Neuronal stem cell (in vitro differentiated cells): Measurements from ENCODE around the gene TMEM134.
"Not testable (repeated sequence)": the region's sequence is repeated elsewhere in the genome, so short reads cannot be mapped to it uniquely, and the experiment has no call there.

Source experiments
- DNase-seq: peaks from one replicate; pipeline ENCODE4 v3.0.0-alpha.2; 2013; ENCODE audit warnings: low spot score
- H2AFZ ChIP-seq: one replicate; pipeline ENCODE4 v1.6.1; 2013; ENCODE audit warnings: mild to moderate bottlenecking, low read length, inconsistent platforms
- H2AK5ac ChIP-seq: 2 replicates; pipeline ENCODE4 v1.6.1; 2013; ENCODE audit warnings: low read depth, mild to moderate bottlenecking, inconsistent platforms, low read length, moderate library complexity, mixed read lengths
- H2BK120ac ChIP-seq: 2 replicates; pipeline ENCODE4 v1.6.1; 2013; ENCODE audit warnings: low read depth, mild to moderate bottlenecking, inconsistent platforms, low read length, moderate library complexity, mixed read lengths
- H2BK12ac ChIP-seq: one replicate; pipeline ENCODE4 v1.6.1; 2013; ENCODE audit warnings: low read length, inconsistent platforms
- H2BK15ac ChIP-seq: 2 replicates; pipeline ENCODE4 v1.6.1; 2013; ENCODE audit warnings: mild to moderate bottlenecking, low read length, inconsistent platforms, mixed read lengths
- H2BK5ac ChIP-seq: one replicate; pipeline ENCODE4 v1.6.1; 2013; ENCODE audit warnings: inconsistent platforms, mild to moderate bottlenecking, low read length, moderate library complexity
- H3K14ac ChIP-seq: one replicate; pipeline ENCODE4 v1.6.1; 2013; ENCODE audit warnings: low read length, inconsistent platforms
- H3K18ac ChIP-seq: 2 replicates; pipeline ENCODE4 v1.6.1; 2013; ENCODE audit warnings: low read length, inconsistent platforms
- H3K23ac ChIP-seq: 2 replicates; pipeline ENCODE4 v1.6.1; 2013; ENCODE audit warnings: low read depth, mild to moderate bottlenecking, mixed read lengths, low read length, inconsistent platforms; ENCODE audit not compliant: poor library complexity
- H3K27ac ChIP-seq: replicated peaks from 3 replicates; pipeline ENCODE4 v1.5.1; 2013; ENCODE audit warnings: low read length, inconsistent platforms
- H3K27me3 ChIP-seq, 3 experiments: 2 replicates each; pipeline ENCODE4 v1.6.1; 2013; ENCODE audit warnings: low read length in 3 of 3, mild to moderate bottlenecking in 2 of 3, inconsistent platforms in 1 of 3, low read depth in 1 of 3, mixed read lengths in 1 of 3, moderate library complexity in 1 of 3; ENCODE audit not compliant: control insufficient read depth in 3 of 3, insufficient read depth in 3 of 3
- H3K36me3 ChIP-seq, 2 donors: replicated peaks in 1 of 2; 2 replicates each; pipeline ENCODE4 v1.6.1; 2013; ENCODE audit warnings: low read length in 2 of 2; ENCODE audit not compliant: control insufficient read depth in 2 of 2, insufficient read depth in 2 of 2
- H3K4ac ChIP-seq: 2 replicates; pipeline ENCODE4 v1.6.1; 2013; ENCODE audit warnings: inconsistent platforms, mild to moderate bottlenecking, low read length, moderate library complexity
- H3K4me1 ChIP-seq, 2 donors: 1 replicate in 1 of 2; 2 replicates in 1 of 2; pipeline ENCODE4 v1.6.1; 2013; ENCODE audit warnings: low read length in 2 of 2, low read depth in 1 of 2; ENCODE audit not compliant: control insufficient read depth in 2 of 2, insufficient read depth in 1 of 2
- H3K4me2 ChIP-seq: one replicate; pipeline ENCODE4 v1.6.1; 2013; ENCODE audit warnings: mild to moderate bottlenecking, low read length, inconsistent platforms; ENCODE audit not compliant: insufficient read depth, poor library complexity, severe bottlenecking
- H3K4me3 ChIP-seq, 2 donors: 2 replicates each; pipeline ENCODE4 v1.5.1; 2013; ENCODE audit warnings: low read length in 2 of 2, mild to moderate bottlenecking in 2 of 2, inconsistent platforms in 1 of 2, moderate library complexity in 1 of 2
- H3K79me1 ChIP-seq: one replicate; pipeline ENCODE4 v1.6.1; 2013; ENCODE audit warnings: low read depth, mild to moderate bottlenecking, inconsistent platforms, low read length, moderate library complexity
- H3K9ac ChIP-seq: one replicate; pipeline ENCODE4 v1.6.1; 2013; ENCODE audit warnings: mild to moderate bottlenecking, low read depth, low read length, inconsistent platforms; ENCODE audit not compliant: poor library complexity
- H3K9me3 ChIP-seq, 2 donors: replicated peaks in 1 of 2; 2 replicates each; pipeline versions ENCODE3 to v1.6.1; 2013; ENCODE audit warnings: low read length in 2 of 2, mild to moderate bottlenecking in 2 of 2, inconsistent platforms in 1 of 2, low read depth in 1 of 2, mixed read lengths in 1 of 2, moderate library complexity in 1 of 2; ENCODE audit not compliant: control insufficient read depth in 2 of 2, insufficient read depth in 1 of 2
- H4K8ac ChIP-seq: one replicate; pipeline ENCODE4 v1.6.1; 2013; ENCODE audit warnings: low read depth, mild to moderate bottlenecking, inconsistent platforms, low read length, moderate library complexity
- H4K91ac ChIP-seq: one replicate; pipeline ENCODE4 v1.6.1; 2013; ENCODE audit warnings: low read length, low read depth, mild to moderate bottlenecking, inconsistent platforms; ENCODE audit not compliant: poor library complexity
- WGBS, 2 donors: extraction: QIAGEN DNeasy Blood & Tissue Kit; methylation state at CpG; one replicate each; pipeline ENCODE4 v1.1.7; 2013; ENCODE audit warnings: missing lambda C conversion rate in 2 of 2, mixed read lengths in 1 of 2; ENCODE audit not compliant: insufficient read length in 2 of 2, insufficient replicate concordance in 1 of 2; ENCODE audit errors: extremely low coverage in 2 of 2; 5-methylcytosine and 5-hydroxymethylcytosine counted together

TMEM134 gene

DNA sequence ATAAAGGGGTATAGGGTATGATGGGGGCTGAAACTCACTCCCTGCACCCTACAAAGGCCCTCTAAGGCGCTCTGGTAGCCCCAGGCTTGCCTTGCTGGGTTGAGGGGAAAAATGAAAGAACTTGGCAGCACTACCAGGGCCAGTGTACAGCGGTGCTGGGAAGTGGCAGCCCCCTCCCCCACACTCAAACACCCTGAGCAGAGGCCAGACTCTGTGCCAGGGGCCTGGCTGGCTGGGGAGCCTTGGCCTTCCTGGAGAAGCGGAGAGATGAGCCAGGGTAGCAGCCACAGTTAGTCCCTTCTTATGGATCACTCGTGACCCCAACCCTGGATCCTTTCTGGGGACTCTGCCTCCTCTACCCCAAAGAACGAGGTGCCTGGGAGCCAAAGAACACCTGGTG, 2.7 kb downstream of the TMEM134 start:
- Histone ChIP-seq H3K4ac (no peak overlapping the region), H2BK12ac (no peak overlapping the region), H3K9ac (no peak overlapping the region), H3K79me1 (peaks cover 5% of the 10 kb centered on the region), H3K36me3 (peaks cover 0 to 11% of the 10 kb centered on the region in 2 donors), H3K4me3 (no peak overlapping the region), H2BK5ac (no peak overlapping the region), H2AFZ (no peak overlapping the region), H3K9me3 (peaks cover 0 to 1% of the 10 kb centered on the region in 2 donors), H2AK5ac (no peak overlapping the region), H2BK120ac (no peak overlapping the region), H4K8ac (no peak overlapping the region), H4K91ac (no peak overlapping the region), H3K4me2 (no peak overlapping the region), H3K23ac (no peak overlapping the region), H3K14ac (no peak overlapping the region), H3K18ac (no peak overlapping the region), H3K27me3 (no peaks in the 10 kb centered on the region), H2BK15ac (no peak overlapping the region), H3K27ac (peak overlapping the region; percentile 20), H3K4me1 (peaks cover 11 to 15% of the 10 kb centered on the region in 2 donors)
- no peak for DNase-seq
- WGBS, 2 donors = no CpG with 5 or more reads among the region's 5 CpGs

DNA sequence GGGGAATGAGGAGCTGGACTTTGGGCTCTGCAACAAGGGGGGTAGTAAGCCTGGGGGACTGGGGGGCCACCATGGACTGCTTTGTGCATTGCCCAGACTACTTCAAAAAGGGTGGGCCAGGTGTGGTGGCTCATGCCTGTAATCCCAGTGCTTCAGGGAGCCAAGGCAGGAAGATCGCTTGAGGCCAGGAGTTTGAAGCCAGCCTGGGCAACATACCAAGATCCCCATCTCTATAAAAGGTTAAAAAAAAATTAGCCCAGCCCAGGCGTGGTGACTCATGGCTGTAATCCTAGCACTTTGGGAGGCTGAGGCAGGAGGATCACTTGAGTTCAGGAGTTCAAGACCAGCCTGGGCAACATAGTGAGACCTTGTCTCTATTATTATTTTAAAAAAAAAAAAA, 3.5 kb downstream of the TMEM134 start:
- H2AFZ ChIP-seq, H4K8ac ChIP-seq, H2BK12ac ChIP-seq, H3K9ac ChIP-seq, H2BK15ac ChIP-seq, H3K18ac ChIP-seq, H3K23ac ChIP-seq, H3K27ac ChIP-seq, H3K4ac ChIP-seq, H3K9me3 ChIP-seq, H2BK120ac ChIP-seq, H3K14ac ChIP-seq, H3K27me3 ChIP-seq, DNase-seq, H3K79me1 ChIP-seq, H2BK5ac ChIP-seq, H4K91ac ChIP-seq: not testable (repeated sequence)
- H3K36me3 ChIP-seq = peaks cover 0 to 11% of the 10 kb centered on the region in 2 donors
- peak overlapping the region; percentile 58 to 93 for H3K4me3 ChIP-seq
- no CpG with 5 or more reads among the region's 2 CpGs for WGBS, 2 donors
- H3K4me2 ChIP-seq = peak overlapping the region; percentile 90
- H2AK5ac ChIP-seq = peak overlapping the region; percentile 94
- H3K4me1 ChIP-seq = peaks cover 11 to 15% of the 10 kb centered on the region in 2 donors

DNA sequence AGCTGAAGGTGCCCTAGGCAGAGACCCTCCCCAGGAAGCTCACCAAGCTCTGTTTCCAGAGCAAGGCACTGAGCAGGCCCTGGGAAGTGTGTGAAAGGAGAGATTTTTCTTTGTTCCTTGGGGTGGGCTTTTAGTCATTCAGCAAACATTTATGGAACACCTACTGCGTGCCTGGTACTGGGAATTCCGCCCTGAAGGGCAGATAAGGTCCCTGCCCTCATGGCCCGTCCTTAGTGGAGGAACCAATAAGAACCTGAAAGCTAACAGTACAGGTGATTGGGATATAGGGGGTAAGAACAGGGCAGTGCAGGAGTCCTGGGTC, 3.9 kb downstream of the TMEM134 start:
- peak overlapping the region; percentile 85 for H3K4ac ChIP-seq
- H2BK15ac ChIP-seq = peak overlapping the region; percentile 19
- peak overlapping the region; percentile 83 for H2AFZ ChIP-seq
- peaks cover 0 to 11% of the 10 kb centered on the region in 2 donors for H3K36me3 ChIP-seq
- H3K27me3 ChIP-seq = no peaks in the 10 kb centered on the region
- peak overlapping the region; percentile 94 for H2AK5ac ChIP-seq
- H3K27ac ChIP-seq = peak overlapping the region; percentile 61
- H3K4me3 ChIP-seq = peak overlapping the region; percentile 58 to 93
- peak overlapping the region; percentile 91 for H2BK5ac ChIP-seq
- peak overlapping the region; percentile 99 for H3K9ac ChIP-seq
- DNase-seq = no peak
- H3K18ac ChIP-seq = peak overlapping the region; percentile 96
- H4K8ac ChIP-seq = no peak overlapping the region
- no peak overlapping the region for H2BK12ac ChIP-seq
- WGBS, 2 donors = no CpG with 5 or more reads among the region's 3 CpGs
- peaks cover 0 to 1% of the 10 kb centered on the region in 2 donors for H3K9me3 ChIP-seq
- H3K79me1 ChIP-seq = peaks cover 5% of the 10 kb centered on the region
- H3K4me2 ChIP-seq = peak overlapping the region; percentile 90
- peak overlapping the region; percentile 87 for H4K91ac ChIP-seq
- H2BK120ac ChIP-seq = no peak overlapping the region
- H3K23ac ChIP-seq = no peak overlapping the region
- peaks cover 11 to 15% of the 10 kb centered on the region in 2 donors for H3K4me1 ChIP-seq
- no peak overlapping the region for H3K14ac ChIP-seq

DNA sequence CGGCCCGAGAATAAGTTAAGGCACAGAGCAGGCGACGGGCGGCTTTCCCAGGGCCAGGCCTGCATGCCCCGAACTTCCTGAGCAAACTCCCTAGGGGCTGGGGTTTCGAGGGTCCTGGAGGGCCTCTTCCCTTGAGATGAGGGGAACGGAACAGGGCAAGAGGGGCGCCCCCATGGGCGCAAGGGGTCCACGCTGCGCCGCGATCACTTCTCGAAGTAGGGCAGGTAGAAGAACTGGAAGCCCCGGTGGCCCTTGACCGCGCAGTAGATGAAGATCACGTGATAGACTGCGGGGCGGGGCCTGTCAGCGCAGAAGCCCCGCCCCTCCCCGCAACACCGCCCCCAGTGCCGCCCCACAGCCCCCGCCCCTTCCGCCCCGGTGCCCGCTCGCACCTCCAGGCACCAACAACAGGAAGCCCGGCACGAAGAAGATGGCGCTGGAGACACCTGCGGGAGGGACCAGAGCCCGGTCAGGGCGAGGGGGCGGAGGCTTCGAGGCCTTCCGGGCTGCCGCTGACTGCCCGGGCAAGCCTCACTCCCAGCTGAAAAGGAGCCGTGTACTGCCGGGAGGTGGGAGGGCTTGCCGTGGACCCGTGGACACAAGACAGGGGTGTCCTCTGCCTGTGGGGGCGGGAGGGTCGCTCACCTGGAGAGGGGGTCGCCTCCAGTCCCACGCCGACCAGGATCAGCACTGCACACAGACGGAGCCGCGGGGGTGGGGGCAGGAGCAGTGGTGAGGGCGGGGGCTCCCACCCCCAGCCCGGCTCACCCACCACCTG, 4.5 kb downstream of the TMEM134 start:
- H3K4ac ChIP-seq = peak overlapping the region; percentile 85
- H2BK120ac ChIP-seq = no peak overlapping the region
- peak overlapping the region; percentile 90 for H3K4me2 ChIP-seq
- peak overlapping the region; percentile 87 for H4K91ac ChIP-seq
- peaks cover 0 to 1% of the 10 kb centered on the region in 2 donors for H3K9me3 ChIP-seq
- peak overlapping the region; percentile 96 for H3K18ac ChIP-seq
- H4K8ac ChIP-seq = peak overlapping the region; percentile 99
- peak overlapping the region; percentile 58 to 93 for H3K4me3 ChIP-seq
- no peak overlapping the region for H2BK12ac ChIP-seq
- peak overlapping the region; percentile 56 for H3K14ac ChIP-seq
- peaks cover 5% of the 10 kb centered on the region for H3K79me1 ChIP-seq
- peak overlapping the region; percentile 97 for H2AK5ac ChIP-seq
- H3K9ac ChIP-seq = peak overlapping the region; percentile 99
- peaks cover 0 to 11% of the 10 kb centered on the region in 2 donors for H3K36me3 ChIP-seq
- peak overlapping the region; percentile 19 for H2BK15ac ChIP-seq
- no CpG with 5 or more reads among the region's 56 CpGs for WGBS, 2 donors
- peak overlapping the region; percentile 83 for H2AFZ ChIP-seq
- H3K4me1 ChIP-seq = peaks cover 11 to 15% of the 10 kb centered on the region in 2 donors
- peak; percentile 70 for DNase-seq
- H2BK5ac ChIP-seq = peak overlapping the region; percentile 91
- no peaks in the 10 kb centered on the region for H3K27me3 ChIP-seq
- peak overlapping the region; percentile 61 for H3K27ac ChIP-seq
- peak overlapping the region; percentile 60 for H3K23ac ChIP-seq
